GM21723 (cell line): ENCODE results near the gene ASNS.

Source experiments
- ATAC-seq: cut with Tn5 transposase; IDR thresholded peaks from one replicate; pipeline ENCODE4 v1.9.1; 2021; ENCODE audit warnings: mild to moderate bottlenecking, moderate library complexity; ENCODE audit not compliant: unreplicated experiment

ASNS gene

DNA sequence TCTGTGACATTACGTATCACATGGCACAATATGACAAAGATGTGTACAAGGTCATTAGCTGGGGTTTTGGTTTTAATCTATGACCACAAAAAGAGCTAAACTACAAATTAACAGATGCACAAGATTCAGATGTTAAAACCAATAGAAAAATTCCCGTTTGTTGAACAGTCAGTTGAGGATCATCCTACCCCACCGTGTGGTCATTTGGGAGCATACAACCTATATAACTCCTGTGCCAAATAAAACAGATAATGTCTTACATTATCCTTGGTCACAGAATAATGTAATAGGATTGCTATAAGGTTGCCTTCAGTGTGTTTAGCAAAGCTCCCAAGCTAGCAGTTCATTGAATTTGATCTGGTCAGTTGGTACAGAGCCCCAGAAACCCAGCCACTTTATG is 28.2 kb downstream of the ASNS start:
- no peak for ATAC-seq

DNA sequence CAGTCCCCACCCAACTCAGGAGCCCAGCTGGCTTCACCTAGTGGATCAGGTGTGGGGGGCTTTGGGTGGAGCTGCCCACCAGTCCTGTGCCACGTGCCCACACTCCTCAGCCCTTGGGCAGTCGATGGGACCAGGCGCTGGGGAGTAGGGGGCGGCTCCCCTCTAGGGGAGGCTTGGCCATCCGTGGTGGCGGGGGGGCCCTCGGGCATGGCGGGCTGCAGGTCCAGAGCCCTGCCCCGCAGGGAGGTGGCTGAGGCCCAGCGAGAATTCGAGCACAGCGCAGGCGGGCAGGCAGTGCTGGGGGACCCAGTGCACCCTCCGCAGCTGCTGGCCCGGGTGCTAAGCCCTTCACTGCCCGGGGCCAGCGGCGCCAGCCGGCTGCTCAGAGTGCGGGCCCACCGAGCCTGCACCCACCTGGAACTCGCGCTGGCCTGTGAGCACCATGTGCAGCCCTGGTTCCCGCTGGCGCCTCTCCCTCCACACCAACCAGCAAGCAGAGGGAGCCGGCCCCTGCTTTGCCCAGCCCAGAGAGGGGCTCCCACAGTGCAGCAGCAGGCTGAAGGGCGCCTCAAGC is 29.3 kb downstream of the ASNS start:
- no peak for ATAC-seq

DNA sequence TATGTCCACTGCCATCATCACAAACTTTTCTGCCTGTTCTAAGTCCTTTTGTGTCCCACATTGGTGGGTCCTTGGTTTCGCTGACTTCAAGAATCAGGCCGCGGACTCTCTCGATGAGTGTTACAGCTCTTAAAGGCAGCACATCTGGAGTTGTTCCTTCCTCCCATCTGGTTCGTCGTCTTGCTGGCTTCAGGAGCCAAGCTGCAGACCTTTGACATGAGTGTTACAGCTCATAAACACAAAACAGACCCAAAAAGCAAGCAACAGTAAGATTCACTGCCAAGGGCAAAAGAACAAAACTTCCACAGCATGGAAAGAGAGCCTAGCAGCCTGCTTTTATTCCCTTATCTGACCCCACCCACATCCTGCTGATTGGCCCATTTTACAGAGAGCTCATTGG is 30.2 kb downstream of the ASNS start:
- no peak for ATAC-seq

DNA sequence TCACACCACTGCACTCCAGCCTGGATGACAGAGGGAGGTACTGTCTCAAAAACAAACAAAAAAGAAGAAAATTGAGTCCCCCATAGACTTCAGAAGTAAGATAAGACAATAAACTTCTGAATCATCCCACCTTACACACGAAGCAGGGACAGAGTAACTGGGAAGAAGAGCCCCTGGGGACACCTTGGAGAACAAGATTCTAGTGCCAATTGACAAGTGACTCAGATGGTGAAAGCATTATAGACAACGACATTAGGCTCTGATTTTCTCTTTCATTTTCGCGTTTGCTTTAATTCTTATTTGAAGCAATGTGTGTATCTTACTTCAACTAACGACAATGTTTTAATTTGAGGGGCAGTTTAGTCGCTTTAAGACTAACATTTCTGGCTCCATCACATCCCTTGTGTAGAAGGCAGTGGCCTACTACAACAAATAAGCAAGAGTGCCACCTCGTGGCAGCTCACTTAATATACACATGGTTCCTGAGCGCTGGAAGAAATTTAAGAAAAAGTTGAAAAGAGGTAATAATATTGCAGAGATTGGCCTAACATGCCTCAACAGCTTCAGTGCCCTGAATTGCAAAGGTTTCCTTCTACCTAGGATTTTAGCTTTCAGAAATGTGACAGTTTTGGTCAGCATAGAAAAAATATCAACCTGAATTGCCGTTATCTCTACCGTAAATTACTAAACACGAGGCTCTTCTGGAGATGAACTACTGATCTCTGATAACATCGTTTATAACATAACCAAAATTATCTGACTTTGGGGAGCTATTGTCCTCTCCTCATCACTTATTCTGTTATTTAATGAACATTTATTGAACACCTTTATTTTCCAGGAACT is 36.7 kb downstream of the ASNS start:
- peak; percentile 96 for ATAC-seq

DNA sequence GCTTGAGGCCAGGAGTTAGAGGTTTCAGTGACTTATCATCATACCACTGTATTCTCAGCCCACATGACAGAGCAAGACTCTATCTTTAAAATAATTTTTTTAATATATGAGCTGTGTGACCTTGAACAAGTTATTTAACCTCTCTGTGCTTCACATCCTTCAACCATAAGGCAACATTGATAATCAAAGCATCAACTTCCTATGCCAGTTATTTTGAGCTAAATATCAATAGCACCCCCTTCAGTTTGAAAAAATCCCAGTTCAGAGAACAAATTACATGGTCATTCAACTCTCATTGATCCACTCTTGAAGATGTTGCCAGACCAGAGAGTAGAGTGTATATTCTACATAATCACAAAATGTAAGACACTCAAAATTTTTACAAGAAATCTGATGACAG is 53.0 kb downstream of the ASNS start:
- ATAC-seq: no peak

DNA sequence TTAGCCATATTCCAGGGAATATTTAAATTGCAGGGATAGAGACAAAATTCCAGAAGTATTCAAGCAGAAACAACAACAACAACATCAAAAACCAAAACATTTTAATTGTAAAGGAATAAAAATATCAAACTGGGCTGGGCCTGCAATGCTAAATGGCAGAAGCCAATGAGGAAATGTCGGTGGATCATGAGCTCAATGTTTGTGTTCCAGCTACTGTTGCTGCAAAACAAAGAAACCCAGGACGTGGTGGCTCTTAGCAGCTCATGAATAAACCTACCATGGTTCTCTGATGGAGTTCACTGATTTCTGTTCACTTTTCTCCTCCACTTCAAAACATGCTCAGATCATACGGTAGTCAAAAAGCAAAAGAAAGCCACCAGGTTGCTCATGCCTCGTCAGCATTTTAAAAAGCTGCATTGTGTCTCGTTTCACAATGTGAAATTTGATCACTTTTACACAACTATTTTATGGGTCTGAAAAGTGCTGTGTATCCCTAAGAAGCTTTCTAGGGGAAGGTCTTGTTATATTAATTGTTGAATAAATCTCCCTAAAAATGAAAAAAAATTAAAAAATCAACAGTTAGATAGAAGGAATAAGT is 54.0 kb downstream of the ASNS start:
- no peak for ATAC-seq
